BLaER1 treated with 17β-estradiol and CSF1 and Interleukin-3, amounts not matched to agents 10 nM and 100 nM (cell line): ENCODE measurements around the gene BANP.
"Not testable (repeated sequence)": the region's sequence is repeated elsewhere in the genome, so short reads cannot be mapped to it uniquely, and the experiment has no call there.

Source experiments
- H3K27ac ChIP-seq, 11 experiments: shearing (Covaris generic); formaldehyde crosslinking; 2 replicates each; pipeline ENCODE4 v1.8.1; 2022
- H3K27me3 ChIP-seq, 11 experiments: shearing (Covaris generic); formaldehyde crosslinking; 2 replicates each; pipeline ENCODE4 v1.8.1; 2022
- H3K36me3 ChIP-seq, 11 experiments: shearing (Covaris generic); formaldehyde crosslinking; 2 replicates each; pipeline ENCODE4 v1.8.1; 2022
- H3K4me1 ChIP-seq, 10 experiments: shearing (Covaris generic); formaldehyde crosslinking; 2 replicates each; pipeline ENCODE4 v1.8.1; 2022
- H3K4me2 ChIP-seq, 11 experiments: shearing (Covaris generic); formaldehyde crosslinking; 2 replicates each; pipeline ENCODE4 v1.8.1; 2022
- H3K4me3 ChIP-seq, 10 experiments: shearing (Covaris generic); formaldehyde crosslinking; 2 replicates each; pipeline ENCODE4 v1.8.1; 2022
- H3K9ac ChIP-seq, 11 experiments: shearing (Covaris generic); formaldehyde crosslinking; 2 replicates each; pipeline ENCODE4 v1.8.1; 2022
- H3K9me3 ChIP-seq, 11 experiments: shearing (Covaris generic); formaldehyde crosslinking; replicated peaks in 1 of 11; 2 replicates each; pipeline ENCODE4 v1.8.1; 2022
- H4K20me1 ChIP-seq, 11 experiments: shearing (Covaris generic); formaldehyde crosslinking; 2 replicates each; pipeline ENCODE4 v1.8.1; 2022
- Cebpa-rat ChIP-seq, 11 experiments: shearing (Covaris generic); IDR thresholded peaks; 2 replicates each; pipeline ENCODE4 v1.8.1; 2022

BANP gene

GRCh38 chr16:88099563-88099890 is 148.3 kb downstream of the BANP start:
- Histone ChIP-seq H3K27ac (no peak overlapping the region), H3K4me1 (peaks cover 0 to 28% (median 21%) of the 10 kb centered on the region in 10 experiments; a peak in 16 of 20 replicates), H3K4me3 (no peak overlapping the region), H3K36me3 (peaks cover 0 to 4% (median 0%) of the 10 kb centered on the region in 11 experiments; a peak in 1 of 22 replicates), H3K4me2 (peak overlapping the region in 3 of 11 experiments; percentile 5 to 70 (median 28); a peak in 4 of 22 replicates), H3K27me3 (no peaks in the 10 kb centered on the region), H3K9me3 (peaks cover 17 to 25% (median 20%) of the 10 kb centered on the region in 11 experiments), H3K9ac (no peak overlapping the region), H4K20me1 (no peaks in the 10 kb centered on the region)
- no peak for TF ChIP-seq Cebpa-rat (IDR thresholded peaks at IDR 0.05)

DNA sequence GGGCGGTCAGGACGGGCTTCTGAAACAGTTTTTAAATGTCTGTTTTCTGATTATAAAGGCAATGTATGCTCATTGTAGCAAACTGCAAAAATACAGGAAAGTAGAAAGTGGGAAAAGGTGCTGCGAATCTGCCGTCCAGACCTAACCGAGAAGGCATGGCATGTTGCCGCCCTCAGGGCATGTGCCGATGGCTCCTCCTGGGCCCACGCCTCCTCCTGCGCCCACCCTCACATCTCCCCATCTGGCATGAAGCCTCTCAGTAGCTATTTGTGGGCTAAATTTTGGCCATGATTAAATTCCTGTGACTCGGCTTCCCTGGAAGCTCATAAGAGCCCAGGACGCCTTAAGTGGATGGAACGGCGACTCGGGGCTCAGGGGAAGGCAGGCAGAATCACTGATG is 148.7 kb downstream of the BANP start:
- H3K36me3 ChIP-seq, H3K4me3 ChIP-seq, H3K27ac ChIP-seq, H3K9ac ChIP-seq, H3K4me2 ChIP-seq, H3K27me3 ChIP-seq, H4K20me1 ChIP-seq: not testable (repeated sequence)
- peaks cover 0 to 28% (median 21%) of the 10 kb centered on the region in 10 experiments; a peak in 16 of 20 replicates for H3K4me1 ChIP-seq
- peaks cover 17 to 25% (median 20%) of the 10 kb centered on the region in 11 experiments for H3K9me3 ChIP-seq

GRCh38 chr16:88100801-88101622 is 149.8 kb downstream of the BANP start:
- H3K4me2 ChIP-seq, H3K9ac ChIP-seq, H4K20me1 ChIP-seq, H3K36me3 ChIP-seq, H3K4me3 ChIP-seq, H3K27me3 ChIP-seq, H3K27ac ChIP-seq: not testable (repeated sequence)
- Histone ChIP-seq H3K4me1 (peaks cover 0 to 28% (median 21%) of the 10 kb centered on the region in 10 experiments; a peak in 16 of 20 replicates), H3K9me3 (peaks cover 10 to 17% (median 11%) of the 10 kb centered on the region in 11 experiments)

DNA sequence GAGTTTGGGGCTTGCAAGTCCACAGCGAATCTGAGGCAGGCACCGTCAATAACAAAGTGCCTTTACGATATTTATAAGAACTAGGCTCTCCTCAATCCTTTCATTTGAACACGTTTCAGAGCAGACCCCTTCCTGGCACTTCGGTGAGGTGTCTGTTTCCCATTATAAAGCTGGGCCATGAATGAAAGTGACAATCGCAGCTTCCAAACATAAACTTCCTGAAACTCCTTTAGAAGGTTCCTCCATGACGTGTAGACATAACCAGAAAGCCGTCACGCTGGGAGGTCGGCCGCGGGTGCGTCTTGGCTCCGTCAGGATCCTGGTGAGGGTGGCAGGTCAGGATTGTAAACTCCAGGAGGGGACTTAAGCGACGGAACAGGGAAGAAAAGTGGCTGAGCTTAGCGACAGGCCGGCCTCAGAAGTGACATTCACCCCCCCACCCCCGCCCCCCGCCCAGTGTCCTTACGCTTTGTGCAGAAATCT is 150.4 kb downstream of the BANP start:
- not testable (repeated sequence) for H3K36me3 ChIP-seq, H3K27me3 ChIP-seq, H3K4me3 ChIP-seq, H3K9ac ChIP-seq, H4K20me1 ChIP-seq, H3K4me2 ChIP-seq, H3K27ac ChIP-seq
- H3K4me1 ChIP-seq = peaks cover 0 to 28% (median 21%) of the 10 kb centered on the region in 10 experiments; a peak in 16 of 20 replicates
- peaks cover 3 to 11% (median 5%) of the 10 kb centered on the region in 11 experiments for H3K9me3 ChIP-seq

- Histone ChIP-seq H3K4me2 (no peak overlapping the region), H3K27ac (no peak overlapping the region), H3K36me3 (no peaks in the 10 kb centered on the region), H4K20me1 (no peaks in the 10 kb centered on the region), H3K4me1 (peaks cover 0 to 21% (median 17%) of the 10 kb centered on the region in 10 experiments; a peak in 16 of 20 replicates), H3K27me3 (no peaks in the 10 kb centered on the region), H3K4me3 (no peak overlapping the region), H3K9ac (no peak overlapping the region), H3K9me3 (peaks cover 0 to 1% (median 0%) of the 10 kb centered on the region in 11 experiments; a peak in 1 of 22 replicates)
- no peak for TF ChIP-seq Cebpa-rat (IDR thresholded peaks at IDR 0.05)
Observed at GRCh38 chr16:88102597-88102996, 151.4 kb downstream of the BANP start.

GRCh38 chr16:88103011-88103410 is 151.8 kb downstream of the BANP start:
- Histone ChIP-seq H3K27me3 (no peaks in the 10 kb centered on the region), H3K4me2 (no peak overlapping the region)
- no peak for TF ChIP-seq Cebpa-rat (IDR thresholded peaks at IDR 0.05)

GRCh38 chr16:88103581-88104188 is 152.5 kb downstream of the BANP start:
- Histone ChIP-seq H3K4me3 (no peak overlapping the region), H3K27ac (no peak overlapping the region), H3K9me3 (no peaks in the 10 kb centered on the region), H3K36me3 (no peaks in the 10 kb centered on the region), H3K27me3 (no peaks in the 10 kb centered on the region), H3K4me2 (no peak overlapping the region), H3K9ac (no peak overlapping the region), H3K4me1 (peaks cover 0 to 10% (median 6%) of the 10 kb centered on the region in 10 experiments; a peak in 15 of 20 replicates), H4K20me1 (no peaks in the 10 kb centered on the region)
- no peak for TF ChIP-seq Cebpa-rat (IDR thresholded peaks at IDR 0.05)

More at GRCh38 chr16:88103011-88103410, 151.8 kb downstream of the BANP start:
- Histone ChIP-seq H3K9me3 (no peaks in the 10 kb centered on the region), H3K27ac (no peak overlapping the region), H3K36me3 (no peaks in the 10 kb centered on the region), H3K9ac (no peak overlapping the region), H4K20me1 (no peaks in the 10 kb centered on the region), H3K4me3 (no peak overlapping the region), H3K4me1 (peaks cover 0 to 17% (median 13%) of the 10 kb centered on the region in 10 experiments; a peak in 16 of 20 replicates)

GRCh38 chr16:88104363-88104762 is 153.1 kb downstream of the BANP start:
- not testable (repeated sequence) for H3K4me2 ChIP-seq, H3K4me1 ChIP-seq, H4K20me1 ChIP-seq, H3K4me3 ChIP-seq, H3K27me3 ChIP-seq, H3K9me3 ChIP-seq, H3K27ac ChIP-seq, H3K36me3 ChIP-seq, H3K9ac ChIP-seq

- H3K4me3 ChIP-seq, H3K4me1 ChIP-seq: not testable (repeated sequence)
Observed at GRCh38 chr16:88105574-88106140, 154.4 kb downstream of the BANP start.

GRCh38 chr16:88106566-88106965 is 155.3 kb downstream of the BANP start:
- Histone ChIP-seq H3K27me3 (peaks cover 10 to 18% (median 15%) of the 10 kb centered on the region in 11 experiments; a peak in 19 of 22 replicates), H3K4me1 (peaks cover 0 to 17% (median 14%) of the 10 kb centered on the region in 10 experiments; a peak in 17 of 20 replicates)
- H3K9ac ChIP-seq, H3K4me3 ChIP-seq, H3K27ac ChIP-seq, H3K36me3 ChIP-seq, H4K20me1 ChIP-seq, H3K4me2 ChIP-seq, H3K9me3 ChIP-seq: not testable (repeated sequence)

More at GRCh38 chr16:88105574-88106140, 154.4 kb downstream of the BANP start:
- not testable (repeated sequence) for H3K36me3 ChIP-seq, H4K20me1 ChIP-seq, H3K4me2 ChIP-seq, H3K9ac ChIP-seq, H3K9me3 ChIP-seq, H3K27ac ChIP-seq
- peaks cover 6 to 13% (median 9%) of the 10 kb centered on the region in 11 experiments; a peak in 19 of 22 replicates for H3K27me3 ChIP-seq
